HTERT RPE-1 (cell line): ENCODE measurements around the gene JTB.

Experiments used
- in situ Hi-C: fragments of 300-500 bp; cut with MboI; formaldehyde crosslinking; loops from 4 replicates; pipeline ENCODE4 v1.14.3; 2020; ENCODE audit warnings: low sequenced_read_pairs

Gene JTB

GRCh38 chr1:153956997-153957715 is 20.3 kb downstream of the JTB start:
- in situ Hi-C loops, result no loop called here

DNA sequence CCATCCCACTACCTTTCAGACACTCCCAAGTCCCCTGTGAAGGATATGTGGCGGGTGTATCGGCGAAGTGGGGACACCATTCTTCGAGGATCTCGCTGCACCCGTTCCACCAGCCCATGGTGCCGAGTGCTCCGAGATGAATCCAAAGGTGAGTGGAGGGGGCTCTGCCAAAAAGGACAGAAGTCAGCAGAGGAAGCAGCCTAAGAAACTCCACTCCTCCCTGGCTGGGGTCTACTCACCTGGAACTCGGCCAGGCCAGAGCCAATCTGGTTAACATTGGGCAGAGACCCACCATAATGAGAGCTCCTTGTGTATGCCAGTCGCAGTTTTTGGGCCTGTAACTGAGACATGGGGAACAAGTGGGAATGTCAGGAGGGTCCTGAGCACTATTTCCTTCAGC is 22.6 kb downstream of the JTB start:
- in situ Hi-C loops, result no loop called here

GRCh38 chr1:153953859-153954365 is 23.6 kb downstream of the JTB start:
- in situ Hi-C loops, result no loop called here

GRCh38 chr1:153951801-153952200 is 25.7 kb downstream of the JTB start:
- in situ Hi-C loops, result no loop called here

- in situ Hi-C loops, result no loop called here
Measured at GRCh38 chr1:153951183-153951582, 26.3 kb downstream of the JTB start.

DNA sequence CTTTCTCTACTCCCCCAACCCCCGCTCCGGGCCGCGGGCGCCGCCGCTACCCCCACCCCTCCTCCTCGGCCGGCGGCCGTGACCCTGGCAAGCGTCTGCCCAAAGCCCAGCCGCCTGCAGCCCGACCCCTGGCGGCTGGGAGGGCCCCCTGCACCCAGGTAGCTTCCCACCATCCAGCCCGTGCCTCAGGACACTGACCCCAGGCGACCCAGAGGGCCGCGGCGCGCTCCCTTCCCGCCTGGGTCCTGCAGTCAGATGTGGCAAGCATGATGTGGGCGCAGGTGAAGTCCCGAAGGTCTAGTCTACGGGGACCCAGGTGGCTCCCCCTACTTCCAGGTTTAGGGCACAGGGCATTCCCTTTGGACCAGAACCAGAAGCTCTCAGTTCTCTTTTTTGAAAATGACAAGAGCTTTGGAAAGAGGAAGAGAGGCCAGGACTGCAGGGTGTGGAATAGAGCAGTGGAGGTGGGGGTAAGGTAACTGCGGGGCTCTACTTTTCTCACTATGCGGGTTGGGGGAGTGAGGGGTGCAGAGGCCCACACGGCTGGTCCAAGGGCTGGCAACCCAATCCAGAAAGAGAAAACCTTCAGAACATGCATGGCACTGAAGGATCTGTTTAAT is 30.7 kb downstream of the JTB start, which contains the start of gene DENND4B:
TSS of gene DENND4B (minus strand) at position 97 of the 620 bp plus-strand sequence. CDS start 2,344 bp downstream, outside the sequence.
- in situ Hi-C loops, result no loop called here

GRCh38 chr1:153945795-153946621 is 31.5 kb downstream of the JTB start:
- in situ Hi-C loops, result no loop called here

GRCh38 chr1:153945131-153945794 is 32.2 kb downstream of the JTB start:
- in situ Hi-C loops, result no loop called here

GRCh38 chr1:153944827-153945117 is 32.7 kb downstream of the JTB start:
- in situ Hi-C loops, result no loop called here

- in situ Hi-C loops, result no loop called here
Measured at GRCh38 chr1:153944005-153944826, 33.3 kb downstream of the JTB start.

DNA sequence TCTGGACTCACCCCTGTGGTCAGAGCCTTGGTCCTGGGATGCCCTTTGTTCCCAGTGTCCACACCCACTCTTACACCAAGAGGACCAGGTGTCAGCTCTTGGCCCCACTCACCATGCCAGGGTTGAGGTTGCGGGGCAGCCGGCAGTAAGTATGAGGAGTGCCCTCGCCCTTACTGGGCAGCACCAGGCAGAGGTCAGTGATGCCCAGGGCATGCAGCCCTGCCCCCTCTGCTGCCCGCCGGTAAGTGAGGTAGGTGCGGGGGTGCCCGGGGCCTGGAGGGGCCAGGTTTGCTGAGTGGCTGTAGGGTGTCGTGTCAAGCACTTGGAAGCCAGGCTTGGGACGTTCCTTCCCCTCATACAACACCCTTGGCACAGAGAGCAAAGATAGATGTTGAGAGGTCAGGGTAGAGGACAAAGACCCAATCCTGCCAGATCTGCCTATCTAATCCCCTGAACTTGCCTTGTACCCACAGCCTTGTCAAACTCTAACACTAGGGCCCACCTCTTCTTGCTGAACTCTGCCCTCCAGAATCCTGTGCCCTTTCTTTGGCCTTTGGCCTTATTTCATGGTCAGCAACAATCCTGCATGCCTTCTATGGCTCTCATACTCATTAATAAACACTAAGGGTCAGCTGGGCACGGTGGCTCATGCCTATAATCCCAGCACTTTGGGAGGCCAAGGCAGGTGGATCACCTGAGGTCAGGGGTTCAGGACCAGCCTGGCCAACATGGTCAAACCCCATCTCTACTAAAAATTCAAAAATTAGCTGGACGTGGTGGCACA is 34.5 kb downstream of the JTB start:
- in situ Hi-C loops, result no loop called here

GRCh38 chr1:153941826-153942725 is 35.4 kb downstream of the JTB start:
- in situ Hi-C loops, result no loop called here

GRCh38 chr1:153940756-153941155 is 36.7 kb downstream of the JTB start:
- in situ Hi-C loops, result no loop called here

- in situ Hi-C loops, result no loop called here
Measured at GRCh38 chr1:153939476-153939875, 38.0 kb downstream of the JTB start.

DNA sequence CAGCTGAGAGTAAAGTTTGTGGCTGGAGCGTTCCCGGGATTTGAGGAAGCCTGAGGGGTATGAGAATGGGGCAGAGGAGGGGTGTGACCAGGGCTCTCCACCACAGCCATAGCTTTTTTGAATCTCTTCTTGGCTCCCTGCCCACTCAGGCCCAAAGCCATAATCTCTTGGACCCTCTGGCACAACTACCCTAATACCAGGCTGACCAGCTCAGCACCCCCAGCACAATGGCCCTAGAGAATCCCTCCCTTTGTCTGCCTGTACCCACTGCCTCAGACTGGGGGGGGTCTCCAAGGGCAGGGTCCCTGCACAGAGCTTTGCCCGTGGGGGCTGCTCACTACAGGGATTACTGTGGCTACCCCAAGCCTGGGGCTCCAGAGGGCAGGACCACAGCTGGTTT is 38.5 kb downstream of the JTB start:
- in situ Hi-C loops, result no loop called here

DNA sequence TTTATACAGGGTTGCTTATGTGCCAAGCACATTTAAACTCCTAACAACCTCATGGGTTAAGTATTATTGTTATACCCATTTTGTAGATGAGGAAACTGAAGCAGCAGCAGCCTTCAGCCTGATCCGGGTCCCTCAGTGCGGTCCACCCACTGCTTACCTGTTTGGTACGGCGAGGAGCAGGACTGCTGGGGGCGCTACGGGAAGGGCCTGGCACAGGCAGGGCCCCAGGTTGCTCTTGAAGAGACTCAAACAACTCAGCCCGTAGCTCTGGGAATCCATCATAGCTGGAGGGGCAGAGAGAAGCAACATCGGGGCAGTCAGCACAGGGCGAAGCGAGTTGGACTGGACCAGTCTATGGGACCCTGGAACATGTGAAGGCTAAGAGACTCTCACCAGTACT is 40.1 kb downstream of the JTB start:
- in situ Hi-C loops, result no loop called here

- in situ Hi-C loops, result no loop called here
Measured at GRCh38 chr1:153936011-153936802, 41.3 kb downstream of the JTB start.

GRCh38 chr1:153934746-153935145 is 42.7 kb downstream of the JTB start:
- in situ Hi-C loops, result no loop called here
